RPMI8226 (cell line): ENCODE measurements around the gene MAP1LC3A.

Experiments used
- DNase-seq: peaks from one replicate; pipeline ENCODE4 v3.0.0-alpha.2; 2015

The MAP1LC3A gene

GRCh38 chr20:34549929-34550305, 8.6 kb upstream of the MAP1LC3A start:
- DNase-seq: no peak

- DNase-seq: no peak
These were observed 5.9 kb upstream of the MAP1LC3A start for GRCh38 chr20:34552569-34552968.

GRCh38 chr20:34553366-34553867, 5.1 kb upstream of the MAP1LC3A start:
- DNase-seq: no peak

- no peak for DNase-seq
These were observed 590 bp upstream of the MAP1LC3A start for GRCh38 chr20:34557936-34558319.

GRCh38 chr20:34559311-34560140, 1.0 kb downstream of the MAP1LC3A start:
- DNase-seq: no peak

GRCh38 chr20:34560141-34560523, 1.6 kb downstream of the MAP1LC3A start:
- DNase-seq: no peak

GRCh38 chr20:34560614-34561013, 2.1 kb downstream of the MAP1LC3A start:
- DNase-seq: no peak

GRCh38 chr20:34561661-34562060, 3.1 kb downstream of the MAP1LC3A start:
- DNase-seq: no peak

- peak; percentile 31 for DNase-seq
These were observed 4.1 kb downstream of the MAP1LC3A start for GRCh38 chr20:34562641-34563040.

GRCh38 chr20:34564833-34565232, 6.3 kb downstream of the MAP1LC3A start:
- no peak for DNase-seq

- DNase-seq: no peak
These were observed 8.7 kb downstream of the MAP1LC3A start for GRCh38 chr20:34566978-34567891.

GRCh38 chr20:34567892-34568865, 9.7 kb downstream of the MAP1LC3A start:
- DNase-seq: no peak

GRCh38 chr20:34569598-34569997, 11.1 kb downstream of the MAP1LC3A start:
- DNase-seq: no peak

GRCh38 chr20:34570859-34571306, 12.4 kb downstream of the MAP1LC3A start:
- no peak for DNase-seq

- DNase-seq: no peak
These were observed 13.2 kb downstream of the MAP1LC3A start for GRCh38 chr20:34571753-34572152.

GRCh38 chr20:34573541-34574300, 15.2 kb downstream of the MAP1LC3A start:
- DNase-seq: no peak

- no peak for DNase-seq
These were observed 15.9 kb downstream of the MAP1LC3A start for GRCh38 chr20:34574426-34574825.

- DNase-seq: no peak
These were observed 16.3 kb downstream of the MAP1LC3A start for GRCh38 chr20:34574861-34575260.

GRCh38 chr20:34575271-34575670, 16.8 kb downstream of the MAP1LC3A start:
- no peak for DNase-seq

- no peak for DNase-seq
These were observed 17.2 kb downstream of the MAP1LC3A start for GRCh38 chr20:34575756-34576155.

- DNase-seq: no peak
These were observed 18.5 kb downstream of the MAP1LC3A start for GRCh38 chr20:34577061-34577460.

GRCh38 chr20:34578025-34578424, 19.5 kb downstream of the MAP1LC3A start:
- no peak for DNase-seq
